Measurements from ENCODE around the gene SRSF4. TPM values are rescaled to one million over a fixed set of nuclear protein-coding genes. Genes with fewer than 3 reads are reported as not detected.

The SRSF4 gene
- total and polyA plus RNA-seq, 9 of the 15 experiments (the other 6 are each of a cell fraction or from before 2014, with no cell fraction given), result 15.9 to 132 (median 82.0) TPM

DNA sequence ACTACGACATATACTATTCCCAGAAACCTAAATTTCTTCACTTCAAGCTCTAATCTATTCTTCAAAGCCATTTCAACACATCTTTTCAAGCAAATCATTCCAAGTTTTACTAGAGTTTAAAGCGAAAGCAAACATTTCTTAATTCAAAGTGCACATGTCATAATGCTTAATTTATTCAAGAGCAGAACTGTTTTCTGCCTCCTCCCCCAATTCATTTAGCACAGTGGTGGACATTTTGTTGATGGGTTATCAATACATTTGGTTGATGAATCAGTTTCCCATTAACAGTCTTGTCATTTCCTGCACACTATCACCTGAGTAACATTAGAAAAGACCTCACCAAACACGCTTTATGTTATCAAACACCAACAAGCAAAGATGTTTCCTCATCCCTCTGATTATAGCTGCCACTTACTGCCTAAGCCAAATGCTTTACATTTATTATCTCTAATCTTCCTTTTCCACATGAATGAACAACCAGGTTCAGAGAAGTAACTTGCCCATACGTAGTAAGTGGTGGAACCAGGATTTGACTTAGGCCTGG, 2.0 kb downstream of the SRSF4 start (continued):
- TF ChIP-seq ZEB2 (IDR thresholded peaks at IDR 0.05) (peak; percentile 82), ZNF707 (CRISPR knock-in tag; conservative IDR thresholded peaks at IDR 0.05) (no peak), MTA3 (IDR thresholded peaks at IDR 0.05; ENCODE audit: borderline replicate concordance) (peak; percentile 71), MIER1 (IDR thresholded peaks at IDR 0.05; ENCODE audit: low read depth) (no peak), KLF6 (CRISPR knock-in tag; IDR thresholded peaks at IDR 0.05; ENCODE audit: borderline replicate concordance) (no peak), SNIP1 (IDR thresholded peaks at IDR 0.05; ENCODE audit: low read depth) (no peak), NFYB (IDR thresholded peaks at IDR 0.05; ENCODE audit: extremely low read depth, insufficient read length) (no peak), FOXA3 (CRISPR knock-in tag; conservative IDR thresholded peaks at IDR 0.05 in 1 of 2, IDR thresholded peaks at IDR 0.05 in 1 of 2) (no peak), ZNF165 (CRISPR knock-in tag; IDR thresholded peaks at IDR 0.05; ENCODE audit: borderline replicate concordance) (no peak), ZNF146 (CRISPR knock-in tag; IDR thresholded peaks at IDR 0.05; ENCODE audit: unreplicated experiment) (no peak), ZNF444 (CRISPR knock-in tag; IDR thresholded peaks at IDR 0.05) (no peak), GABPA (tag; conservative IDR thresholded peaks at IDR 0.05; ENCODE audit: low read depth) (no peak; the same call in 1 of the 2 replicates), SMARCC2 (IDR thresholded peaks at IDR 0.05; ENCODE audit: low read depth) (peak; percentile 73; the same call in 1 of the 2 replicates), HIVEP1 (CRISPR knock-in tag; IDR thresholded peaks at IDR 0.05) (no peak), ADNP (tag; IDR thresholded peaks at IDR 0.05) (no peak), TBL1XR1 (IDR thresholded peaks at IDR 0.05; ENCODE audit: low read length in 2 of 2) (peak in 1 of 2 experiments; percentile 67; a peak in 2 of 4 replicates)
- TF ChIP-seq, protein P1, sequence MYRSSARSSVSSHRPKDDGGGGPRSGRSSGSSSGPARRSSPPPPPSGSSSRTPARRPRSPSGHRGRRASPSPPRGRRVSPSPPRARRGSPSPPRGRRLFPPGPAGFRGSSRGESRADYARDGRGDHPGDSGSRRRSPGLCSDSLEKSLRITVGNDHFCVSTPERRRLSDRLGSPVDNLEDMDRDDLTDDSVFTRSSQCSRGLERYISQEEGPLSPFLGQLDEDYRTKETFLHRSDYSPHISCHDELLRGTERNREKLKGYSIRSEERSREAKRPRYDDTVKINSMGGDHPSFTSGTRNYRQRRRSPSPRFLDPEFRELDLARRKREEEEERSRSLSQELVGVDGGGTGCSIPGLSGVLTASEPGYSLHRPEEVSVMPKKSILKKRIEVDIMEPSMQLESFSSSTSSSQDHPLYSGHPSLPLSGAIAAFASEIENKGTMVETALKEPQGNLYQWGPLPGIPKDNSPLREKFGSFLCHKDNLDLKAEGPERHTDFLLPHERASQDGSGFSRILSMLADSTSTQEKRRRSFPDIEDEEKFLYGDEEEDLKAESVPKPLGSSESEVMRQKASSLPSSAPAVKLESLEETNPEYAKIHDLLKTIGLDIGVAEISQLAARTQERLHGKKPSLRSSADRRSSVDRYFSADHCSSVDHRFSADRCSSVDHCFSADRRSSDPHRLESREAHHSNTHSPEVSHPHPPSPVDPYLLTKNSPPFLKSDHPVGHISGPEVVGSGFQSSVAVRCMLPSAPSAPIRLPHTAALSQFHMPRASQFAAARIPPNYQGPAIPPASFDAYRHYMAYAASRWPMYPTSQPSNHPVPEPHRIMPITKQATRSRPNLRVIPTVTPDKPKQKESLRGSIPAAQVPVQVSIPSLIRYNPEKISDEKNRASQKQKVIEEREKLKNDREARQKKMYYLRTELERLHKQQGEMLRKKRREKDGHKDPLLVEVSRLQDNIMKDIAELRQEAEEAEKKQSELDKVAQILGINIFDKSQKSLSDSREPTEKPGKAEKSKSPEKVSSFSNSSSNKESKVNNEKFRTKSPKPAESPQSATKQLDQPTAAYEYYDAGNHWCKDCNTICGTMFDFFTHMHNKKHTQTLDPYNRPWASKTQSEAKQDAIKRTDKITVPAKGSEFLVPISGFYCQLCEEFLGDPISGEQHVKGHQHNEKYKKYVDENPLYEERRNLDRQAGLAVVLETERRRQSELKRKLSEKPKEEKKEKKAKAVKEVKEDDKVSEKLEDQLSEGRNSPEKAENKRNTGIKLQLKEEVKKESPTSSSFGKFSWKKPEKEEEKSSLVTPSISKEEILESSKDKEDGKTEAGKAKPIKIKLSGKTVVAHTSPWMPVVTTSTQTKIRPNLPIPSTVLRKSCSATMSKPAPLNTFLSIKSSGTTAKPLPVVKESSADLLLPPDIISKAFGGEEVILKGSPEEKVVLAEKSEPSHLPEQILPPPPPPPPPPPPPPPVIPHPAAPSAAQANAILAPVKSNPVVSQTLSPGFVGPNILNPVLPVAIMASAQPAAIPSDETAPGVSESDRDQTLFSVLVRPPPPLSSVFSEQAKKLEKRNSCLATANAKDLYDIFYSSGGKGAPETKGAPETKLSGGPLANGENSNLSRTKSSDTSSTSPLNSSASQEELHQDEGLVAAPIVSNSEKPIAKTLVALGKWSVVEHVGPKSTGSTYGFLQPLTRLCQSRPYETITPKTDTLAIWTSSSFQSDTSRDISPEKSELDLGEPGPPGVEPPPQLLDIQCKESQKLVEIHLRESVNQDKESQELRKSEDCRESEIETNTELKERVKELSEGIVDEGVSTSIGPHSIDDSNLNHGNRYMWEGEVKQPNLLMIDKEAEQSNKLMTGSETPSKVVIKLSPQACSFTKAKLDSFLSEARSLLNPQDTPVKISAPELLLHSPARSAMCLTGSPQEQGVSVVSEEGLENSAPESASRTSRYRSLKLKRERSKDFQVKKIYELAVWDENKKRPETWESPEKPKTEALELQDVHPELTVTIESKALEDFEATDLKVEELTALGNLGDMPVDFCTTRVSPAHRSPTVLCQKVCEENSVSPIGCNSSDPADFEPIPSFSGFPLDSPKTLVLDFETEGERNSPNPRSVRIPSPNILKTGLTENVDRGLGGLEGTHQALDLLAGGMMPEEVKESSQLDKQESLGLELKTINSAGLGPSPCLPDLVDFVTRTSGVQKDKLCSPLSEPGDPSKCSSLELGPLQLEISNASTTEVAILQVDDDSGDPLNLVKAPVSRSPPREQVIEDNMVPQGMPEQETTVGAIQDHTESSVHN (IDR thresholded peaks at IDR 0.05; ENCODE audit: borderline replicate concordance in 1 of 2, low read depth in 1 of 2), result no peak
- TF ChIP-seq, protein P2, sequence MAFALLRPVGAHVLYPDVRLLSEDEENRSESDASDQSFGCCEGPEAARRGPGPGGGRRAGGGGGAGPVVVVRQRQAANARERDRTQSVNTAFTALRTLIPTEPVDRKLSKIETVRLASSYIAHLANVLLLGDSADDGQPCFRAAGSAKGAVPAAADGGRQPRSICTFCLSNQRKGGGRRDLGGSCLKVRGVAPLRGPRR (CRISPR knock-in tag; IDR thresholded peaks at IDR 0.05), result no peak
- TF ChIP-seq, protein P3, sequence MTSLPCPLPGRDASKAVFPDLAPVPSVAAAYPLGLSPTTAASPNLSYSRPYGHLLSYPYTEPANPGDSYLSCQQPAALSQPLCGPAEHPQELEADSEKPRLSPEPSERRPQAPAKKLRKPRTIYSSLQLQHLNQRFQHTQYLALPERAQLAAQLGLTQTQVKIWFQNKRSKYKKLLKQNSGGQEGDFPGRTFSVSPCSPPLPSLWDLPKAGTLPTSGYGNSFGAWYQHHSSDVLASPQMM (CRISPR knock-in tag; IDR thresholded peaks at IDR 0.05), result no peak

All from K562 (cell line).